HG03103 (cell line): ENCODE results near the gene NUP214.
"Not testable (repeated sequence)": the region's sequence is repeated elsewhere in the genome, so short reads cannot be mapped to it uniquely, and the experiment has no call there.

Source experiments
- ATAC-seq: cut with Tn5 transposase; IDR thresholded peaks from one replicate; pipeline ENCODE4 v1.9.1; 2021; ENCODE audit warnings: low read depth; ENCODE audit not compliant: unreplicated experiment

NUP214 gene

DNA sequence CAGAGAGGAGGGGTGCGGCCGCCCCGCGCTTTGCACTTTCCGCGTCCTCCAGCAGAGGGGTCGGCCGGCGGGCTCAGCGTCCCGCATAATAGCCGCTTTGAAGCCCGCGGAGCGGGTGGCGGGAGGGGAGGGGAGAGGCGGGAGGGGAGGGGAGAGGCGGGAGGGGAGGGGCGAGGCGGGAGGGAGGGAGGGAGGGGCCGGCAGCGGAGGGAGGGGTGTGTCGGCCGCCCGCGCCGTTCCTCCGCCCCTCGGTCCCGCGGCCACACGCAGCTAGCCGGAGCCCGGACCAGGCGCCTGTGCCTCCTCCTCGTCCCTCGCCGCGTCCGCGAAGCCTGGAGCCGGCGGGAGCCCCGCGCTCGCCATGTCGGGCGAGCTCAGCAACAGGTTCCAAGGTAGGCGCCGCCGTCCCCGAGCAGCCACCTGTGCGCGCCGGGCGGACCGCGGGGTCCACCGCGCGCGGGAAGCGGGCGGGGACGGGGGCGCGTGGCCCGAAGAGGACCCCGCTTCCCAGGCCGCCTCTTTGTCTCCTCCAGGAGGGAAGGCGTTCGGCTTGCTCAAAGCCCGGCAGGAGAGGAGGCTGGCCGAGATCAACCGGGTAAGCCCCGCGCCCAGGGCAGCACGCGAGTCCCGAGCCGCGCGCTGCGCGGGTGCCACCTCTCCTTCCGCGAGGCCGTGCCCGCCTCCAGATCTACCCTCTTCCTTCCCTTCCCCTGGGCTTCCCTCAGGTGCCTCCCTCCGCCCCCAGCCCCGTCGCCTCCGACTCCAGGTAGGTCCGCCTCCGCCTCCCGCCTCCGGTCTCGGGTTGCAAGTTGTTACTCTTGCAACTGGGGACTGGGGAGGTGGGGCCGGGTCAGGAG, 28.9 kb upstream of the NUP214 start, which contains the start of gene AIF1L:
Gene AIF1L (plus strand): TSS at position 263 of the 857 bp plus-strand sequence. CDS start 99 bp downstream, at position 362.
- ATAC-seq = no peak

- ATAC-seq = no peak
Measured at GRCh38 chr9:131097126-131097947, 28.0 kb upstream of the NUP214 start.

DNA sequence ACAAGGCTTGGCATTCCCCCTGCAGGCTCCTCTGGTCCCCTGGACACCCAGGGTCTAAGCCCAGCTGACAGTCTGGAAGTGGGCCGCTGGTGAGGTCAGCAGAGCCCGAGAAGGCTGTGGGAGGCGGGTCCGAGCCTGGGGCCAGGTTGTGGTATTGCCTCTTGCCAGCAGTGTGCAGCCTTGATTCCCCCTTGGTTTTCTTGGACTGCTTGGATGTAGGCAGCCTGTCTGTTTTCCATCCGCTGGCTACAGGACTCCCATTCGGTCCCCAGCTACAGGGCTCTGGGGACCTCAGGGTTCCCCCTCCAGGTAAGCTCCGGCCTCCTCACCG, 27.5 kb upstream of the NUP214 start:
- no peak for ATAC-seq

DNA sequence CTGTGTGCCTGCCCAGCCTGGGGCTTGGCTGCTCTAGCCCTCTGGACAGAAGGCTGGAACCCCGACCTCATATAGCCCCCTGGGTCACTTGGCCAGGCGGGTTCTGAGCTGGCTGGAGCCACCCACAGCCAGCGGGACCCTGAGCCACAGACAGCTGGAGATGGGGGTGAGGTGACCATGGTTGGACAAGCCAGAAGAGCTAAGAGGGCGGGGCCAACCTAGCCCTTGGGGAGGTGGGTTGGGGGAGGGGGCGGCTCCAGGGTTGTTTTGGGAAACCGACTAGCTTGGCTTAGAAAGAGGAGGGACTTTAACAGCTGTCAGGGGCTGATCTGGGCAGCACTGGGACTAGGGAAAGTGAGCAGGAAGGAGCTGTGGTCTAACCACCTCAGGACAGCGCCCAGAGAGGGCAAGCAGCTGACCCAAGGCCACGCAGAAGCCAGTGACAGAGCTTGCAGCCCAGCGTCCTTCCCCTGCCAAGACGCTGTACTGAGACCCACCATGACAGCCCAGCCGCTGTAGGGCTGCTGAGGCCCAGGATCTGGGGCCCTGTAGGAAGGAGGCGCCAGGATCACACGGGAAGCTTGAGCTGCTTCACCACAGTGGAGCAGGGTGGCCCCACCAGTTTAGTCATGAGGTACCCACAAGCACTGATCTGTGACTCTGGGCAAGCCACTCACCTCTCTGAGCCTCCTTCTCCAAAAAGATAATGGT, 26.8 kb upstream of the NUP214 start:
- no peak for ATAC-seq

- no peak for ATAC-seq
Measured at GRCh38 chr9:131099102-131099606, 26.2 kb upstream of the NUP214 start.

DNA sequence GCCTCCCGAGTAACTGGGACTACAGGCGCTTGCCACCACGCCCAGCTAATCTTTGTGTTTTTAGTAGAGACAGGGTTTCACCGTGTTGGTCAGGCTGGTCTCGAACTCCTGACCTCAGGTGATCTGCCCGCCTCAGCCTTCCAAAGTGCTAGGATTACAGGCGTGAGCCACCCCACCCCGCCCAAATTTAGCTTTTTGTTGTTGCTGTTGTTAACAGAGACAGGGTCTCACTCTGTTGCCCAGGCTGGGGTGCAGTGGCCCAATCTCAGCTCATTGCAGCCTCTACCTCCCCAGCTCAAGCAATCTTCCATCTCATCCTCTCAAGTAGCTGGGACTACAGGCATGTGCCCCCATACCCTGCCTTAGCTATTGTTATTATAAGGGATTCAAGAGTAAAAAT, 25.5 kb upstream of the NUP214 start:
- not testable (repeated sequence) for ATAC-seq

- ATAC-seq = no peak
Measured at GRCh38 chr9:131100445-131100844, 24.9 kb upstream of the NUP214 start.

DNA sequence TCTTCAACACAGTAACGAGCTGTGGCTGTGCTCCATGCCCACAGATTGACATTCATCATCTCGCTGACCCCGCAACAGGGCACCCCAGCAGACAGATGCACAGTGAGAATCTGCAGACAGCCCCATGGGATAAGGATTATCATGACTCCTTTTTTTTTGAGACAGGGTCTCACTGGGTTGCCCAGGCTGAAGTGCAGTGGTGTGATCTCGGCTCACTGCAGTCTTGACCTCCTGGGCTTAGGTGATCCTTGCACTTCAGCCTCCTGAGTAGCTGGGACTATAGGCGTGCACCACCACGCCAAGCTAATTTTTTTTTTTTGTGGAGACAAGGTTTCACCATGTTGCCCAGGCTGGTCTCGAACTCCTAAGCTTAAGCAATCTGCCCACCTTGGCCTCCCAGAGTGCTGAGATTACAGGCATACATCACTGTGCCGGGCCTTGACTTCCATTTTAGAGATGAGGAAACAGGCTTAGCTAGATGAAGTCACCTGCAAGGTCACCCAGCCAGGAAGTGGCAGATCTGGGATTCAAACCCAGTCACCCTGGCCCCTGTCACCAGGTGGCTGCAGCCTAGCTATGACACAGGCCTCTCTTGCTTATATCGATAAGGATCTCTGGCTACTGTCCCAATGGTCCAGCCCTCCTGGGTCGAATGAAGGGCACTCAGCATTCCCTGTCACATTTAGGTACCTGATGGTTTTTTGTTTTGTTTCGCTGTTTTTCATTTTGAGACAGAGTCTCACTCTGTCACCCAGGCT, 24.0 kb upstream of the NUP214 start:
- ATAC-seq = no peak

GRCh38 chr9:131103024-131103423, 22.4 kb upstream of the NUP214 start:
- ATAC-seq = no peak

DNA sequence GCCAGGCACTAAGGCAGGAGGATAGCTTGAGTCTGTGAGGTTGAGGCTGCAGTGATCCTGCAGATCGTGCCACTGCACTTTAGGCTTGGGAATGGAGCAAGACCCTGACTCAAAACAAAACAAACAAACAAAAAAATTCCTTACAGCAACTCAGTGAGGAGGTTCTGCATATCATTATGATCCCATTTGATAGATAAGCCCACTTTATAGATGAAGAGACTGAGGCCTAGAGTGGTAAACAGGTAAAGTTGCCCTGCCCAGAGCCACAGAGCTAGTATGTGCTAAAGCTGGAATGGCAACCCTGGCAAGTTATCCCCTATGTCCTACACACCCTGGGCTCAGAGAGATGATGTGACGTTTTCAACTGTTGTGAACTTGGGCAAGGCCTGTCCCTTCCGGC, 21.9 kb upstream of the NUP214 start:
- no peak for ATAC-seq

DNA sequence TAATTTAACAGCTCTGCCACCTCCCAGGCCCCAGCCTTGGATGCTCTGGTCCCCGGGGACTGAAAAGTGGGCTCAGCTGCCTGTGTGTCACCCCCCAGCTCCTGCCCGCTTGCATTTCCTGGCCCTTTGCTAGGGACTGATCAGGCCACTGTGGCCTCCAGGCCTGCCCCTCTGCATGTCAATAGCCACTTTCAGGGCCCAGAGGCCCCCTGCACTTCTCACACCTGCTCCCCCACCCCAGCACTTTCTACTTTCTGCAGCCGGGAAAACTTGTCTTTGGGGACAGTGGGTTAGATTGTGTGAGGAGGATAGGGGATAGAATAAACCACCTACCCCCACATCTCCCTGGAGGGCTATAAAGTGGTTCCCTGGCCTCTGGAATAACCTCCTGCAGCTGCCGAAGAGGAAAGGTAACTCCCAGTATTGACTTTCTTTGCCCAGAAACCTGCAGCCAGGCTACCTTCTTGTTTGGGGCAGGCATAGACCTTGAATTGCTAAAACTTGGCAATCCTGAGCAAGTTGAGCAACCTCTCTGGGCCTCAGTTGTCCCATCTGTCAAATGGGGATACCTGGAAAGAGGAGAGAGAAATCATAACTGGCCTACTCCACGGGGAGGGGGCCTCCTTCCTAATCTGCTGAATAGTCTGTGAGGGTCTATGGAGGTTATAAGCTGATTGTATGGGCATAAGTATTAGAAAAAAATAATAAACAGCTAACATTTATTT, 21.2 kb upstream of the NUP214 start:
- ATAC-seq = no peak

DNA sequence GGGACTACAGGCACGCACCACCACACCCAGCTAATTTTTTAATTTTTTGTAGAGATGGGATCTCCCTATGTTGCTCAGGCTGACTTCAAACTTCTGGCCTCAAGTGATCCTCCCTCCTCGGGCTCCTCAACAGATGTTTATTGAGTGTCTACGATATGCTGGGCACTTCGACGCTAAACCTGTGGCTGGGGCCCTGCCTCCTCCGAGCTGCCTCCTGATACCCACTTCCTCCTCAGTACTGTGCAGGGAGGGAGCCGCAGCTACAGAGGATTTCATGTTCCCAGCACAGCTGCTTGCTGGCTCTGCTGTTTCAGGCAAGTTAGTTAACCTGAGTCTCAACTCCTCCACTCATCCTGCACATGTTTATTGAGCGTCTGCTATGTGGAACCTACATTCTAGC, 19.4 kb upstream of the NUP214 start:
- ATAC-seq = no peak

- ATAC-seq = no peak
Measured at GRCh38 chr9:131107760-131108159, 17.6 kb upstream of the NUP214 start.

- ATAC-seq = no peak
Measured at GRCh38 chr9:131111186-131111853, 14.1 kb upstream of the NUP214 start.

DNA sequence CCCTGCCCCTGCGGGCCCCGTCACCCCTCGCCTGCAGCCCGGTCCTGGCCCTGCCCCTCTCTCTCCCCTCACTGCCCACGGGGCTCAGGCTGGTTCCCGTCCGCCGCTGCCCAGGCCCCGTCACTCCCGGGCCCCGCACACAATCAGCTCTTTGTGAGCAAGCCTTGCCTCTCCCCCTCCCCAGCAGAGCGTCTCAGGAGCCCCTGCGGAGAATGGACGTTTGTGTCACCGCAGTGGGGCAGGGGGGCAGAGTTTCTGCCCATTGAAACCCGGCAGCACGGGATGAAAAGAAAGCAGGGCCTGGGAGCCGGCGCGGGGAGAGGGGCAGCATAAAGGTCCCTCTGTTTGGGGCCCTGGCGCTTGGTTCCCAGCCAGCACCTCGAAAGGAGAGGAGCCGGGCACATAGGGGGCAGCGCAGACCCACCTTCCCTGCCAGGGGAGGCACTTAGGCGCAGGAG, 13.5 kb upstream of the NUP214 start:
- no peak for ATAC-seq

DNA sequence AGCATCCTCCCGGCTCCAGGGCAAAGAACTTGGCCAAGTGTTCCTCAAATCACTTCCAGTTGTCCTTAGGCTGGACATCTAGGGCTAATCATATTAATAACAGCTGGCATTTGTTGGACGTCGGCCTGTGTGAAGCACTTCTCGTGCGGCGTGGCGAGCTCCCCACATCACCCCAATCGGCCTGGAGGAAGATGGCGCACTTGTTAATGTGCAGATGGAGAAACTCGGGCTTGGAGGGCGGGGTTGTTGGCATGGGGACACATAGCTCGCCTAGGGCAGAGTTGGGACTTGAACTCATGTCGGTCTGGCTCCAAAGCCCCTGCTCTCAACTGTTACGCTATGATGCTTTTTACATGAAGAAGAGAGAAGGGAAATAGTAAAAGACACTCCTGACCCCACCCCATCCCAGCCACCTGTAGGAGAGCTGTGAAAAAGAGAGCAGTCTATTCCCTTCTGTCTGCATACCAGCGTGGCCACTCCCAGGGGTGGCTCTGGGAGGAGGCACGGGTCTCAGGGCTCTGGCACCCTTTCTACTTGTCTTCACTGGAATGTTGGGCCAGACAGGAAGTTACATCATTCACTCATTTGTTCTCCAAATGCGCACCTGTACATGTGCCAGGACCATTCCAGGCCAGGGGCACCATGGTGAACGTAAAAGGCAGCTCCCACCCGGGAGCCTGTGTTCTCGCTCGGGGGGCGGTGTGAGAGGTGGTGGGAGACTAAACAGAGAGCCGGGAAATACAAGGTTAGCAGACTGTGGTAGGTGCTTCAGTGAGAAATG, 12.8 kb upstream of the NUP214 start:
- ATAC-seq = no peak

DNA sequence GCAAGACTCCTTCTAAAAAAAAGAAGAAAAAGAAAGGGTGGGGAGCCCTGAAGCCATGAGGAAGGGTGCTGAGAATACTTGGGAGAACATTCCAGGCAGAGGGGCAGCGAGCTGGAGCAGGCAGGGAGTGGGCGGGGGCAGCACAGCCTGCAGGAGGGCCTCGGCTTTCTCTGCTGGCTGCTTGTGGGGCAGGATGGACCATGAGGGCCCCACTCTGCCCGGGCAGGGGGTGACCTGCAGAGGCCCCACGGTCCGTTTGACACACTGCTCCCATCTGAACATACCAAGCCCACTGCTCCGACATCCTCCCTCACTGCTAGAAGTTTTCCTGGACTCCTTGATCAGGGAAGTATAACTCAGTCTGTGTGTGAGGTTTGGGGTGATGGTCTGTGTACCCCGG, 11.7 kb upstream of the NUP214 start:
- ATAC-seq = no peak

DNA sequence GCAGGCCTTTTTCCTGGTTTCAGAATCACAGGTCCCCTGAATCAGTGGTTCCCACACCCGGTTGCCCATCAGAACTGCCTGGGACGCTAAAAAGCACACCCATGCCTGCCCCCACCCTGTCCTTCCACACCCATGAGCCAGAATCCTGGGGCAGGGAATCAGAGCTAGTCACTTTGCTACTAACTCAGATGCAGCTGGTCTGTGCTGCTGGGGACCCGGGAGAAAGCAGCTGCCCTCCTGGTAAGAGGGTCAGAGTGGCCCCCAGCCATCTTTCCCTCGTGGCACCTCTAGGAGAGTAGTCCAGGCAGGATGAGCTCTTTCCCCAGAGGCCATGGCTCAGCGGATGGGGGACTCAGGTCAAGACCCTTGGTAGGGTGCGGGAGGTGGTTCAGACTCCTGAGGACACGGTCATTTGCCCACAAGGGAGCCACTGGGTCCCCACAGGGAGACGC, 11.3 kb upstream of the NUP214 start:
- no peak for ATAC-seq
